Spleen (tissue), 11 donors: ENCODE data around the gene C8G. TPM values are rescaled to one million over a fixed set of nuclear protein-coding genes. Genes with fewer than 3 reads are reported as not detected.

Experiments used
- DNase-seq: peaks from one replicate; pipeline ENCODE4 v3.0.0-alpha.2; 2020
- H3K27ac ChIP-seq, 8 donors: fragments of 200-600 bp; sonication (generic) in 7 of 8; 1 replicate in 4 of 8; 2 replicates in 4 of 8; pipeline versions ENCODE4 v1.5.0 to v1.8.0; 2016 to 2021; ENCODE audit warnings: inconsistent platforms in 4 of 8, mild to moderate bottlenecking in 4 of 8, moderate library complexity in 1 of 8
- H3K27me3 ChIP-seq, 7 donors: fragments of 200-600 bp; sonication (generic) in 6 of 7; replicated peaks in 1 of 7; 1 replicate in 4 of 7; 2 replicates in 3 of 7; pipeline versions ENCODE4 v1.5.0 to v1.8.0; 2016 to 2021; ENCODE audit warnings: inconsistent platforms in 3 of 7, mild to moderate bottlenecking in 1 of 7
- H3K36me3 ChIP-seq, 6 donors: fragments of 200-600 bp; sonication (generic) in 5 of 6; 1 replicate in 4 of 6; 2 replicates in 2 of 6; pipeline versions ENCODE4 v1.5.0 to v1.8.0; 2016 to 2021; ENCODE audit warnings: inconsistent platforms in 2 of 6
- H3K4me1 ChIP-seq, 6 donors: fragments of 200-600 bp; sonication (generic) in 5 of 6; 1 replicate in 3 of 6; 2 replicates in 3 of 6; pipeline versions ENCODE4 v1.5.0 to v1.8.0; 2016 to 2021; ENCODE audit warnings: inconsistent platforms in 3 of 6
- H3K4me3 ChIP-seq, 8 donors: fragments of 200-600 bp; sonication (generic) in 7 of 8; 1 replicate in 4 of 8; 2 replicates in 4 of 8; pipeline versions ENCODE4 v1.5.0 to v1.8.0; 2016 to 2021; ENCODE audit warnings: inconsistent platforms in 4 of 8, mild to moderate bottlenecking in 4 of 8, moderate library complexity in 2 of 8
- H3K9me3 ChIP-seq, 8 donors: fragments of 200-600 bp; sonication (generic) in 7 of 8; 1 replicate in 4 of 8; 2 replicates in 4 of 8; pipeline versions ENCODE4 v1.5.0 to v1.8.0; 2016 to 2021; ENCODE audit warnings: inconsistent platforms in 4 of 8
- CTCF ChIP-seq, 11 experiments: fragments of 200-600 bp in 7 of 11; fragments of 450-650 bp in 4 of 11; sonication (generic) in 4 of 11; IDR thresholded peaks in 8 of 11; conservative IDR thresholded peaks in 3 of 11; 1 replicate in 7 of 11; 2 replicates in 4 of 11; pipeline versions ENCODE4 v1.4.0 to v1.8.0; 2016 to 2021; ENCODE audit warnings: antibody characterized with exemption in 11 of 11, inconsistent platforms in 4 of 11, mild to moderate bottlenecking in 1 of 11
- POLR2A ChIP-seq, 3 donors: fragments of 450-650 bp; IDR thresholded peaks; one replicate each; pipeline ENCODE4 v1.5.1; 2017; ENCODE audit warnings: antibody characterized with exemption in 3 of 3, mild to moderate bottlenecking in 1 of 3
- POLR2AphosphoS5 ChIP-seq, 3 donors: sonication (generic); formaldehyde crosslinking; IDR thresholded peaks; one replicate each; pipeline ENCODE4 v1.5.1; 2017; ENCODE audit warnings: antibody characterized with exemption in 3 of 3
- WGBS, 5 donors: extraction: QIAGEN DNeasy Blood & Tissue Kit in 3 of 5; methylation state at CpG; one replicate each; pipeline versions ENCODE4 v1.1.5 to v1.1.7; 2013 to 2018; 5-methylcytosine and 5-hydroxymethylcytosine counted together
- intact Hi-C: fragments of 100-400 bp; cut with DNase I; formaldehyde crosslinking; loops from one replicate; pipeline ENCODE4 v1.15.0; 2023; ENCODE audit warnings: low total_unique reads
- polyA plus RNA-seq, 3 donors: library from polyadenylated mRNA; stranded (reverse); fragments of 200-250 nt; gene quantifications; one replicate each; pipeline ENCODE4 v1.2.1, GENCODE V29; 2013
- total RNA-seq, 7 donors: library from RNA; depleted of rRNA in 3 of 7; stranded (reverse); fragments of >200 nt in 3 of 7; fragmentation: NEBNext Ultra II Directional in 4 of 7; extraction: Animal tissue kit (Norgen Biotek cat#: 25700) in 4 of 7; gene quantifications; one replicate each; pipeline versions ENCODE4 v1.1.0 to v1.2.1, GENCODE V29; 2016 to 2021
- donor health status: healthy with polysubstance abuse.
- donor health status: DM: no; HTN: no; CAD: no; lungs with moderate emphysema.
- donor health status: DM: no; HTN: no; CAD: no.
- donor health status: Bipolar disorder and iron deficiency.
- donor health status: healthy.
- donor health status: DM: no; HTN: no; CAD: no.
- donor health status: DM: yes; HTN: yes; CAD: no.

The C8G gene
- total and polyA plus RNA-seq, 10 donors: 2.3 to 7.4 (median 3.7) TPM; not detected in 1

- no peak overlapping the region for H3K4me3 ChIP-seq
- WGBS, 5 donors: 91 to 96% (median 93%) methylated on average over 9 of the region's 9 CpGs
- H3K36me3 ChIP-seq: no peaks in the 10 kb centered on the region
- intact Hi-C loops: no loop called here
- TF ChIP-seq POLR2AphosphoS5 (IDR thresholded peaks at IDR 0.05) (no peak), POLR2A (IDR thresholded peaks at IDR 0.05) (no peak), CTCF (IDR thresholded peaks at IDR 0.05 in 8 of 11, conservative IDR thresholded peaks at IDR 0.05 in 3 of 11) (no peak)
- peak overlapping the region in 6 of 8 donors; percentile 9 to 80 (median 58) for H3K27ac ChIP-seq
- H3K4me1 ChIP-seq: peaks cover 11 to 73% (median 42%) of the 10 kb centered on the region in 6 donors
- no peaks in the 10 kb centered on the region for H3K9me3 ChIP-seq
- DNase-seq: no peak
- peaks cover 0 to 4% (median 0%) of the 10 kb centered on the region in 7 donors for H3K27me3 ChIP-seq
Observed at GRCh38 chr9:136962163-136962562, 17.1 kb downstream of the C8G start.

- Histone ChIP-seq H3K36me3 (no peaks in the 10 kb centered on the region), H3K9me3 (no peaks in the 10 kb centered on the region), H3K27me3 (peaks cover 0 to 4% (median 0%) of the 10 kb centered on the region in 7 donors), H3K27ac (peak overlapping the region in 4 of 8 donors; percentile 57 to 80 (median 59)), H3K4me3 (no peak overlapping the region), H3K4me1 (peaks cover 11 to 73% (median 42%) of the 10 kb centered on the region in 6 donors)
- 85 to 95% (median 92%) methylated on average over 11 of the region's 11 CpGs for WGBS, 5 donors
- DNase-seq: no peak
- intact Hi-C loops: no loop called here
- TF ChIP-seq POLR2AphosphoS5 (IDR thresholded peaks at IDR 0.05) (no peak), POLR2A (IDR thresholded peaks at IDR 0.05) (no peak), CTCF (IDR thresholded peaks at IDR 0.05 in 8 of 11, conservative IDR thresholded peaks at IDR 0.05 in 3 of 11) (no peak)
Observed at GRCh38 chr9:136962701-136963248, 17.7 kb downstream of the C8G start.

GRCh38 chr9:136963341-136963740 is 18.3 kb downstream of the C8G start:
- no peak for DNase-seq
- H3K27ac ChIP-seq: peak overlapping the region in 2 of 8 donors; percentile 27 to 59
- intact Hi-C loops: no loop called here
- no peak for TF ChIP-seq POLR2A (IDR thresholded peaks at IDR 0.05)
- TF ChIP-seq CTCF (IDR thresholded peaks at IDR 0.05 in 8 of 11, conservative IDR thresholded peaks at IDR 0.05 in 3 of 11): no peak
- TF ChIP-seq POLR2AphosphoS5 (IDR thresholded peaks at IDR 0.05): no peak
- H3K9me3 ChIP-seq: no peaks in the 10 kb centered on the region
- H3K27me3 ChIP-seq: peaks cover 0 to 4% (median 0%) of the 10 kb centered on the region in 7 donors
- peaks cover 11 to 73% (median 42%) of the 10 kb centered on the region in 6 donors for H3K4me1 ChIP-seq
- no peaks in the 10 kb centered on the region for H3K36me3 ChIP-seq
- no peak overlapping the region for H3K4me3 ChIP-seq
- 89 to 97% (median 92%) methylated on average over 10 to 15 of the region's 15 CpGs for WGBS, 5 donors

GRCh38 chr9:136963751-136964150 is 18.7 kb downstream of the C8G start:
- no peaks in the 10 kb centered on the region for H3K36me3 ChIP-seq
- 87 to 97% (median 90%) methylated on average over 5 to 12 of the region's 12 CpGs for WGBS, 5 donors
- TF ChIP-seq CTCF (IDR thresholded peaks at IDR 0.05 in 8 of 11, conservative IDR thresholded peaks at IDR 0.05 in 3 of 11) (no peak), POLR2AphosphoS5 (IDR thresholded peaks at IDR 0.05) (no peak), POLR2A (IDR thresholded peaks at IDR 0.05) (no peak)
- peaks cover 0 to 4% (median 0%) of the 10 kb centered on the region in 7 donors for H3K27me3 ChIP-seq
- intact Hi-C loops: no loop called here
- no peak overlapping the region for H3K4me3 ChIP-seq
- no peaks in the 10 kb centered on the region for H3K9me3 ChIP-seq
- peaks cover 11 to 73% (median 44%) of the 10 kb centered on the region in 6 donors for H3K4me1 ChIP-seq
- peak overlapping the region in 3 of 8 donors; percentile 18 to 59 (median 27) for H3K27ac ChIP-seq
- DNase-seq: no peak
